ENCODE measurements around the gene CCDC33.

CCDC33 gene

DNA sequence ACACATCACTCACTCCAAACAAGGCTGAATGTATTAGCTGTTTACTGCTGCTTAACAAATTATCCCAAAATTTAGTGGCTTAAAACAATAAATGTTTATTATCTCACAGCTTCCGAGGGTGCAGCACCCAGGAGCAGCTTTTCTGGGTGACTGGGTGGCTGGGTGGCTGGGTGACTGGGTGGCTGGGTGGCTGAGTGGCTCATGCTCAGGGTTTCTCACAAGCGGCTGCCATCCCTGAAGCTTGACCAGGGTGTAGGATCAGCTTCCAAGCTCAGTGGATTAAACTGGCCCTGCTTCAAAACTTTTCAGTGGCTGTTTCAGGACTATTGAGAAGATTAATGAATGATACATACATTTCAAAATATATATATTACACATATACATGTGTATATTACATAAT lies 133.6 kb downstream of the CCDC33 start:
- in situ Hi-C loops (cut with HindIII; ENCODE audit: low sequenced_read_pairs): no loop called here
- TF ChIP-seq, protein P1, sequence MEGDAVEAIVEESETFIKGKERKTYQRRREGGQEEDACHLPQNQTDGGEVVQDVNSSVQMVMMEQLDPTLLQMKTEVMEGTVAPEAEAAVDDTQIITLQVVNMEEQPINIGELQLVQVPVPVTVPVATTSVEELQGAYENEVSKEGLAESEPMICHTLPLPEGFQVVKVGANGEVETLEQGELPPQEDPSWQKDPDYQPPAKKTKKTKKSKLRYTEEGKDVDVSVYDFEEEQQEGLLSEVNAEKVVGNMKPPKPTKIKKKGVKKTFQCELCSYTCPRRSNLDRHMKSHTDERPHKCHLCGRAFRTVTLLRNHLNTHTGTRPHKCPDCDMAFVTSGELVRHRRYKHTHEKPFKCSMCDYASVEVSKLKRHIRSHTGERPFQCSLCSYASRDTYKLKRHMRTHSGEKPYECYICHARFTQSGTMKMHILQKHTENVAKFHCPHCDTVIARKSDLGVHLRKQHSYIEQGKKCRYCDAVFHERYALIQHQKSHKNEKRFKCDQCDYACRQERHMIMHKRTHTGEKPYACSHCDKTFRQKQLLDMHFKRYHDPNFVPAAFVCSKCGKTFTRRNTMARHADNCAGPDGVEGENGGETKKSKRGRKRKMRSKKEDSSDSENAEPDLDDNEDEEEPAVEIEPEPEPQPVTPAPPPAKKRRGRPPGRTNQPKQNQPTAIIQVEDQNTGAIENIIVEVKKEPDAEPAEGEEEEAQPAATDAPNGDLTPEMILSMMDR (IDR thresholded peaks at IDR 0.05; ENCODE audit: low read depth, low read length): no peak
- no peak overlapping the region for H3K4me3 ChIP-seq (ENCODE audit: low read depth, low read length)
- DNase-seq (ENCODE audit: low read depth, low spot score): no peak

DNA sequence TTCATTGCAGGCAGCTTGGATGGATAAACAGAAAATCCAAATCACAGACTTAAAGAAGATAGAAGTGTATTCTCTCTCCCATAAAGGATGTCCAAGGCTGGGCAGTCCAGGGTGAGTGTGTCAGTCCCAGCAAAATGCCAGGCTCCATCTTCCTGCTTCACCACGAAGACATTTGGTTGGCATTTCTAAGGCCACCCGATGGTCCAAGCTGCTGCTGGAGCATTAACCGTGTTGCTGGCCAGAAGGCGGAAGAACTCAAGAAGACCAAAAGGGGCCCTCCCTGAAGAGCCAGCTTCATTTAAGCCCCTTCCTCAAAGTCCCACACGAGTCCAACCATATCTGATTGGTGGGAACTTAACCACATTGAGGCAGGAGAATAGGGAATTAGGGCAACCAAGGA lies 134.3 kb downstream of the CCDC33 start:
- no peak for DNase-seq (ENCODE audit: low read depth, low spot score)
- H3K4me3 ChIP-seq (ENCODE audit: low read depth, low read length): no peak overlapping the region
- in situ Hi-C loops (cut with HindIII; ENCODE audit: low sequenced_read_pairs): no loop called here
- TF ChIP-seq, protein P1 (IDR thresholded peaks at IDR 0.05; ENCODE audit: low read depth, low read length): no peak

DNA sequence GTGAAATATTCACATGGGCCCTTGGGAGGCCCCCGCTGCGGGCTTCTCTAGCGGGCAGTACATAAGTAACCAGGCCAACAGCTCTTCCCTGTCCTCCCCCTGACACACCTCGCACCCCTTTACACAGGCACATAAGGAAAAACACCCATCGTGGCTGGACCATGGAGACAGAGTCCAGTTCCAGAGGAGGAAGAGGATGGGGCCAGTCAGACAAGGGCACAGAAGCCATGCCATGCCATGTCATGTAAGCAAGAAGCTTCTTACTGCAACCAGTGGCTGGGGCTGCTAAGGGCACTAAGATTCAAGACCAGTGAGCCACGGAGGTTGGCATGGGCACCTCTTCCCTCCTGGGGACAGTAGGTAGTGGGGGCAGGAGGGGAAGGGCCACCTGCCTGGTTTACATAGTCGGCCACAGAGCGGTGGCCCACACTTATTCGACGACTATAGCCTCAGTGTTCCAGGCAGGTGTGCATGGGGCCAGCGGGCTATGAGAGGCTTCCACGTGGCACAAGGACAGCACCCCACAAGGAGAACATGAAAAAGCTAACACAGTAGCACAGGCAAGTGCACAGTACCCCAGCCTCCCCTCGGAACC lies 137.0 kb downstream of the CCDC33 start:
- H3K4me3 ChIP-seq (ENCODE audit: low read depth, low read length): no peak overlapping the region
- DNase-seq (ENCODE audit: low read depth, low spot score): no peak
- TF ChIP-seq, protein P1 (IDR thresholded peaks at IDR 0.05; ENCODE audit: low read depth, low read length): no peak
- in situ Hi-C loops (cut with HindIII; ENCODE audit: low sequenced_read_pairs): no loop called here

DNA sequence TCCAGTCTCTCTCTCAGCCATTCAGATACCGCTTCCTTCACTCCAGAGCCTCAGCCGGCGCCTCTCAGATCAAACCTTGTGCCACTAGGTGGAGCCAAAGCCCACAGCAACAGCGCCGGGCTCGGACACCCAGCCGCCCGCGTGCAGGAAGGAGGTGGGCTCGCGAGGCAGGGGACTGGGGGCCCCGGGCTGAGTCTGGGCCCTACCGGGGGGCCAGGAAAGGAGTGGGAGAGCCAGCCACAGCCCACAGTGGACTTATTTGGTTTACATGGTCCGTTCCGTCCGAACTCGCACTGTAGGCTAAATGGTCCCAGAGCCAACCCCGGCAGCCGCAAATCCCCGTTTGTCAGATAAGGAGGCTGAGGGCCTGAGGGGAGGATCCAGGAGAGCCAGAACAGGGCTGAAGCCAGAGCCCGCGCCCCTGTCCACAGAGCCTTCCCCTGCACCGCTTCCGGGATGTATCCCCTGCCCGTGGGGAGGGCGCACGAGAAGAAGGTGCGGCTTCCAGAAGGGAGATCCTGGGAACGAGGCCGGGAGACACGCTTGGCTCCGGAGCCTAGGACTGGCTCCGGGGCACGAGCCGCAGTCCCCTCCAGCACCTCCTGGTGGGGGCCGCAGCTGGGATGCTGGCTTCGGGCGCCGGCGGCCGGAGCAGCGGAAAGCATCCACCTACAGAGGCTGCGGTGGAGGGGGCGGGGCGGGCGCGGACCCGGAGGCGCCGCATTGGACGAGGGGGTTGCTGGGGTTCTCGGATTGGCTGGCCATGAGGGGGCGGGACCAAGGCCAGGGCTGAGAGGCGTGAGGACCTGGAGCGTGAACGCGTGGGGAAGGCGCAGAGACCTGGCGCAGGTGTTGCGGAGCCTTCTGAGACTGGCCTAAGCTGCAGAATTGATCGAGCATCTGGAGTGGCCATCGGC lies 137.9 kb downstream of the CCDC33 start:
- in situ Hi-C loops (cut with HindIII; ENCODE audit: low sequenced_read_pairs): no loop called here
- peak; percentile 82 for DNase-seq (ENCODE audit: low read depth, low spot score)
- TF ChIP-seq, protein P1 (IDR thresholded peaks at IDR 0.05; ENCODE audit: low read depth, low read length): peak; percentile 82
- peak overlapping the region; percentile 52 for H3K4me3 ChIP-seq (ENCODE audit: low read depth, low read length)

DNA sequence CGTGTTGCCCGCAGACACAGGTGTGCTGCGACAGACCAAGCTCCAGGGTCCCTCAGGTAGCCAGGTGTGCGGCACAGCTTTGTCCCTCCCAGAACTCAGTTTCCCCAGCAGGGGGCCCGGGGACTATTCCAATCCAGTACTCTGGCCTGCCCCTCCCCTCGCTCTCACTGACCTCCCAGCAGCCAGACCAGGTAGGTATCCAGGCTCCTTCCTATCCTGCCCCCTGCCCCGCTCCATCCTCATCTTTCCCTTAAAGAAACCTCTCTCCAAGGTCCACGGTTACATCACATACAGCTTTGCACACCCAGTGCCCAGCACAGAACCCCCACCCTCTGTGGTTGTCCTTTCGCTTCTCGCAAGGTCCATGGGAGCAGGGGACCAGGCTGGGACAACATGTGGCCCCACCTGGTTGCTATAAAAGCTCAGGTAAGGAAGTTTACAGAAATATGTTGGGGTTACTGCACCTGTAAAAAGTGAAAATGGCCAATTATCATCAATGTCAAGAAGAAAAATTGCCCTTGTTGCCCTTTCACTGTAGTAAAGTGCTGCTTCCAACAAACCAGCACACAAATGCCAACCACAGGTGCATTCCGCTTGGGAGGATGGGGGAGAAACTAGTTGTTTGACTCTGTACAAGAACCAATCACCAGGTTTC lies 138.6 kb downstream of the CCDC33 start:
- in situ Hi-C loops (cut with HindIII; ENCODE audit: low sequenced_read_pairs): no loop called here
- H3K4me3 ChIP-seq (ENCODE audit: low read depth, low read length): peak overlapping the region; percentile 52
- DNase-seq (ENCODE audit: low read depth, low spot score): no peak
- TF ChIP-seq, protein P1 (IDR thresholded peaks at IDR 0.05; ENCODE audit: low read depth, low read length): no peak

DNA sequence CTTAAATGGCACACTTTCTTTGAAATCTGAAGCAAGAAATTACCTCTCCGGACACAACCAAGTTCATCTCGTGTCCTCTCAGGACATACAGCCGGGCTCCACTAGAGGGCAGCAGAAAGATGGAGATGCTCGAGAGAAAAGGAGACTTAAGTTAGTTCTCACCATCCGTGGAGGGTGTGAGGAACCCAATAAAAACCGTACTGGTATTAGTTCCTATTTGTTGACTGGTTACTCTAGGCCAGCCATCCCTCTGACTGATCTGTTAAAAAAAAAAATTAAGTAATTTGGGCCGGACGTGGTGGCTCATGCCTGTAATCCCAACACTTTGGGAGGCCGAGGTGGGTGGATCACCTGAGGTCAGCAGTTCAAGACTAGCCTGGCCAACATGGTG lies 139.2 kb downstream of the CCDC33 start:
- TF ChIP-seq, protein P1 (IDR thresholded peaks at IDR 0.05; ENCODE audit: low read depth, low read length): peak; percentile 95
- peak; percentile 85 for DNase-seq (ENCODE audit: low read depth, low spot score)
- in situ Hi-C loops (cut with HindIII; ENCODE audit: low sequenced_read_pairs): no loop called here
- H3K4me3 ChIP-seq (ENCODE audit: low read depth, low read length): no peak overlapping the region
